SK-N-SH (cell line): ENCODE results near the gene SUPT7L. TPM values are rescaled to one million over a fixed set of nuclear protein-coding genes. Genes with fewer than 3 reads are reported as not detected.

Experiments
- CTCF ChIA-PET: fragments of 300-600, 350-600 bp; formaldehyde crosslinking; extraction: SDS; loops from one replicate; lab custom pipeline; 2021; lab: Yijun Ruan, JAX
- POLR2A ChIA-PET: fragments of 350-600 bp; sonication (Branson Sonifier 250); formaldehyde crosslinking; extraction: SDS; loops from one replicate; lab custom pipeline; 2020; ENCODE audit warnings: antibody characterized with exemption, inconsistent platforms; lab: Yijun Ruan, JAX
- DNase-seq: peaks from one replicate; pipeline ENCODE4 v3.0.0; 2012
- H2AFZ ChIP-seq: fragments of 200-600 bp; sonication (generic); 2 replicates; pipeline ENCODE4 v1.8.1; 2016; ENCODE audit warnings: antibody characterized with exemption, mild to moderate bottlenecking, low read depth
- H3F3A ChIP-seq: fragments of 200-600 bp; sonication (generic); replicated peaks from 2 replicates; pipeline ENCODE3; 2016; ENCODE audit warnings: antibody characterized with exemption, mild to moderate bottlenecking; ENCODE audit not compliant: insufficient read depth
- H3K27ac ChIP-seq, 2 experiments: fragments of 200-500 bp in 1 of 2; fragments of 200-600 bp in 1 of 2; sonication (Bioruptor generic) in 1 of 2; sonication (generic), shearing (Covaris generic) in 1 of 2; 2 replicates each; pipeline versions ENCODE4 v1.5.1 to v1.6.1; 2014 to 2016; ENCODE audit warnings: low read depth in 2 of 2, inconsistent platforms in 1 of 2, low read length in 1 of 2, mild to moderate bottlenecking in 1 of 2, mixed read lengths in 1 of 2
- H3K27me3 ChIP-seq: fragments of 200-600 bp; sonication (generic), shearing (Covaris generic); 2 replicates; pipeline ENCODE4 v1.6.1; 2016; ENCODE audit warnings: mixed run types; ENCODE audit not compliant: insufficient read depth
- H3K36me3 ChIP-seq, 2 experiments: fragments of 200-500 bp in 1 of 2; fragments of 200-600 bp in 1 of 2; sonication (Bioruptor generic) in 1 of 2; sonication (generic) in 1 of 2; replicated peaks in 1 of 2; 2 replicates each; pipeline versions ENCODE3 to v1.5.1; 2014 to 2016; ENCODE audit warnings: low read length in 1 of 2, mild to moderate bottlenecking in 1 of 2; ENCODE audit not compliant: insufficient read depth in 2 of 2, control insufficient read depth in 1 of 2
- H3K4me1 ChIP-seq, 2 experiments: fragments of 200-500 bp in 1 of 2; fragments of 200-600 bp in 1 of 2; sonication (Bioruptor generic) in 1 of 2; sonication (generic), shearing (Covaris generic) in 1 of 2; 2 replicates each; pipeline versions ENCODE4 v1.5.1 to v1.6.1; 2014 to 2016; ENCODE audit warnings: low read depth in 1 of 2, low read length in 1 of 2, mixed run types in 1 of 2; ENCODE audit not compliant: insufficient read depth in 2 of 2, control insufficient read depth in 1 of 2
- H3K4me2 ChIP-seq: fragments of 200-600 bp; sonication (generic), shearing (Covaris generic); 2 replicates; pipeline ENCODE4 v1.6.1; 2017; ENCODE audit warnings: mixed run types
- H3K4me3 ChIP-seq, 2 experiments: fragments of 200-500 bp in 1 of 2; fragments of 200-600 bp in 1 of 2; sonication (Bioruptor generic) in 1 of 2; sonication (generic), shearing (Covaris generic) in 1 of 2; 2 replicates each; pipeline versions ENCODE4 v1.5.1 to v1.8.1; 2014 to 2016; ENCODE audit warnings: low read depth in 2 of 2, inconsistent platforms in 1 of 2, low read length in 1 of 2, mild to moderate bottlenecking in 1 of 2, mixed read lengths in 1 of 2, moderate library complexity in 1 of 2
- H3K79me2 ChIP-seq: fragments of 200-600 bp; sonication (generic); 2 replicates; pipeline ENCODE4 v1.8.1; 2017; ENCODE audit warnings: mild to moderate bottlenecking; ENCODE audit not compliant: insufficient read depth
- H3K9ac ChIP-seq: fragments of 200-600 bp; sonication (generic); 2 replicates; pipeline ENCODE4 v1.6.1; 2017; ENCODE audit warnings: mixed run types
- H3K9me2 ChIP-seq: fragments of 200-600 bp; sonication (generic); 2 replicates; pipeline ENCODE4 v1.6.1; 2017; ENCODE audit warnings: mixed run types
- H3K9me3 ChIP-seq: fragments of 200-600 bp; sonication (generic); 2 replicates; pipeline ENCODE4 v1.6.1; 2017; ENCODE audit warnings: mixed run types, mild to moderate bottlenecking, moderate library complexity
- H4K20me1 ChIP-seq: fragments of 200-600 bp; sonication (generic); 2 replicates; pipeline ENCODE4 v1.6.1; 2017; ENCODE audit warnings: mild to moderate bottlenecking, mixed run types; ENCODE audit not compliant: insufficient read depth
- CTCF ChIP-seq: fragments of 200-600 bp; sonication (generic); IDR thresholded peaks from 2 replicates; pipeline ENCODE4 v1.6.1; 2017; ENCODE audit warnings: antibody characterized with exemption, mild to moderate bottlenecking, moderate library complexity
- EP300 ChIP-seq, 2 experiments: IDR thresholded peaks; 2 replicates each; pipeline versions ENCODE4 v1.4.0 to v1.6.1; 2012; ENCODE audit warnings: borderline replicate concordance in 1 of 2, low read depth in 1 of 2, low read length in 1 of 2
- GABPA ChIP-seq: IDR thresholded peaks from 2 replicates; pipeline ENCODE4 v1.4.0; 2012; ENCODE audit warnings: low read depth, mild to moderate bottlenecking
- GATA2 ChIP-seq: sonication (generic); formaldehyde crosslinking; IDR thresholded peaks from 2 replicates; pipeline ENCODE4 v1.5.0; 2020; ENCODE audit warnings: mild to moderate bottlenecking, missing genetic modification reagents
- MAX ChIP-seq: IDR thresholded peaks from 2 replicates; pipeline ENCODE4 v1.4.0; 2012; ENCODE audit warnings: low read depth
- MEF2A ChIP-seq: IDR thresholded peaks from 2 replicates; pipeline ENCODE4 v1.4.0; 2012; ENCODE audit warnings: low read depth, borderline replicate concordance
- MXI1 ChIP-seq: IDR thresholded peaks from 2 replicates; pipeline ENCODE4 v1.6.1; 2012; ENCODE audit warnings: mild to moderate bottlenecking, low read depth, low read length, improper control_type of control experiment
- RCOR1 ChIP-seq: fragments of 150-350 bp; IDR thresholded peaks from 2 replicates; pipeline ENCODE4 v1.6.1; 2017; ENCODE audit warnings: antibody characterized with exemption, low read length
- REST ChIP-seq: IDR thresholded peaks from 2 replicates; pipeline ENCODE4 v1.6.1; 2012; ENCODE audit warnings: mild to moderate bottlenecking, low read depth, low read length, moderate library complexity
- RFX5 ChIP-seq: IDR thresholded peaks from 2 replicates; pipeline ENCODE4 v1.6.1; 2012; ENCODE audit warnings: mild to moderate bottlenecking, improper control_type of control experiment, low read length
- RXRA ChIP-seq: IDR thresholded peaks from 2 replicates; pipeline ENCODE4 v1.4.0; 2012; ENCODE audit warnings: low read depth, mild to moderate bottlenecking, borderline replicate concordance
- SIN3A ChIP-seq: IDR thresholded peaks from 2 replicates; pipeline ENCODE4 v1.6.1; 2012; ENCODE audit warnings: low read depth, mild to moderate bottlenecking, low read length, moderate library complexity, borderline replicate concordance
- SMC3 ChIP-seq: IDR thresholded peaks from 2 replicates; pipeline ENCODE4 v1.6.1; 2012; ENCODE audit warnings: low read depth, low read length, improper control_type of control experiment
- TCF12 ChIP-seq: IDR thresholded peaks from 2 replicates; pipeline ENCODE4 v1.4.0; 2012
- YY1 ChIP-seq: IDR thresholded peaks from 2 replicates; pipeline ENCODE4 v1.4.0; 2012; ENCODE audit warnings: low read depth, mild to moderate bottlenecking
- ZBTB33 ChIP-seq: IDR thresholded peaks from 2 replicates; pipeline ENCODE4 v1.4.0; 2012; ENCODE audit warnings: low read depth, borderline replicate concordance
- WGBS: methylation state at CpG from one replicate; pipeline ENCODE4 v1.1.6; 2017; ENCODE audit warnings: low lambda C conversion rate; 5-methylcytosine and 5-hydroxymethylcytosine counted together
- polyA plus RNA-seq, 3 experiments: library from polyadenylated mRNA; depleted of rRNA; stranded (reverse); fragments of >200 nt; gene quantifications; 2 replicates each; pipeline ENCODE4 v1.2.3, GENCODE V29; 2012
- TF ChIP-seq, protein P1 (sequence below): fragments of 150-350 bp; IDR thresholded peaks from 2 replicates; pipeline ENCODE4 v1.6.1; 2017; ENCODE audit warnings: antibody characterized with exemption, low read length, low read depth, borderline replicate concordance

Gene SUPT7L
- polyA plus RNA-seq, 1 of the 3 experiments (the other 2 are of a cell fraction): 49.7 TPM

DNA sequence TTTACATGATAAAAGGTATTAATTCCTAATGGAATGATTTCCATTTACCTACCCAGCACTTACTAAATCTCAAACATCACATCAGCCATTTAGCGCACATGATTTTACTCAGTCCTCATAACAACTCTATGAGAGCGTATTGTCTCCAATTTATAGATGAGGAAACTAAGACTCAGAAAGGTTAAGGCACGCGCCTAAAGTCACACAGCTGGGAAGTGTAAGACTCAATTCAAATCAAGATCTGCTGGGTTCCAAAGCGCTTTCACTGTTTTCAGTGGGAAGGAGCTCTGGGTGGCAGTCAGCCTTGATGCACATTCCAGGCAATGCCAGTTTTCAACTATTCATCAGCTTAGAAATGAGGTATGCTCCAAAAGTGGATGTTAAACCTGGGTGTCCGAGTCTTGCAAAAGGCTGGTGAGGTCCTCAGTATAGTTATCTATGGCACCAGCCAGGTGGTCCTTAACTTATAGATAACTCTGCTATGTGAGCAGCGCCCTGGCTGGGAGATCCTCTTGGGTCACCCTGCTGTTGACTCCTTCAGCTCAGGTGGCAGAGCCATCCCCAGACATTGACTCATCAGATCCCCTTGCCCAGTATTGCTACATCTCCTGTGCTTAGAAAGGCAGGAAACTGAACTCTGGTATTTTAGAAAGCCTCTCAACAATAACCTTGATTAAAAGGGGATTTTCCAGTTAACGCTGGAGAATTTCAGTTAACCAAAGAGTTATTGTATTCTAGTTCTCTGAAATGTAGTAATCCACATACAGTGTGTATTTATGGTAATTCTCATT, 47.4 kb upstream of the SUPT7L start:
- Histone ChIP-seq H3K4me1 (peaks cover 10 to 12% of the 10 kb centered on the region in 2 experiments; a peak in 3 of 4 replicates), H4K20me1 (no peaks in the 10 kb centered on the region), H3K27me3 (no peaks in the 10 kb centered on the region), H3K4me2 (no peak overlapping the region), H3K9me3 (no peaks in the 10 kb centered on the region), H3K79me2 (no peaks in the 10 kb centered on the region)
- POLR2A ChIA-PET: no interaction called here
- TF ChIP-seq MXI1 (no peak), CTCF (no peak), EP300 (IDR thresholded peaks at IDR 0.05; ENCODE audit: borderline replicate concordance in 1 of 2, low read depth in 1 of 2, low read length in 1 of 2) (no peak)
- TF ChIP-seq, all 33 proteins: peak for 0
- CTCF ChIA-PET: interaction anchor here (1.8 to 5.2 kb wide), 2 partner anchors 12 to 21 kb away, joined by 4 to 40 read pairs; no protein-coding TSS in a partner anchor
- no peak overlapping the region for H3K4me3 ChIP-seq
- WGBS: 78% methylated on average over 8 of the region's 8 CpGs
- no peaks in the 10 kb centered on the region for H3K36me3 ChIP-seq
- H3K9me2 ChIP-seq: no peaks in the 10 kb centered on the region
- DNase-seq: no peak
- no peak overlapping the region for H3K27ac ChIP-seq
- no peak overlapping the region for H2AFZ ChIP-seq
- peaks cover 16% of the 10 kb centered on the region for H3F3A ChIP-seq
- no peak overlapping the region for H3K9ac ChIP-seq

GRCh38 chr2:27709960-27710575, 46.7 kb upstream of the SUPT7L start:
- no peak overlapping the region for H3K4me2 ChIP-seq
- no peak overlapping the region for H3K9ac ChIP-seq
- CTCF ChIA-PET: interaction anchor here (4.3 to 18.8 kb wide), 3 partner anchors 13 to 23 kb away, joined by 40 to 333 read pairs (median 42); no protein-coding TSS in a partner anchor
- H3K27me3 ChIP-seq: no peaks in the 10 kb centered on the region
- no peak overlapping the region for H3K27ac ChIP-seq
- no peaks in the 10 kb centered on the region for H4K20me1 ChIP-seq
- peaks cover 8 to 13% of the 10 kb centered on the region in 2 experiments; a peak in 3 of 4 replicates for H3K4me1 ChIP-seq
- H3K9me3 ChIP-seq: no peaks in the 10 kb centered on the region
- no peaks in the 10 kb centered on the region for H3K9me2 ChIP-seq
- H3K79me2 ChIP-seq: no peaks in the 10 kb centered on the region
- TF ChIP-seq MAX (no peak), RXRA (no peak), GABPA (no peak), GATA2 (no peak), RCOR1 (no peak), RFX5 (no peak), SMC3 (no peak), REST (no peak), ZBTB33 (no peak), TCF12 (no peak), YY1 (no peak), SIN3A (no peak), MEF2A (no peak)
- TF ChIP-seq, protein P1, sequence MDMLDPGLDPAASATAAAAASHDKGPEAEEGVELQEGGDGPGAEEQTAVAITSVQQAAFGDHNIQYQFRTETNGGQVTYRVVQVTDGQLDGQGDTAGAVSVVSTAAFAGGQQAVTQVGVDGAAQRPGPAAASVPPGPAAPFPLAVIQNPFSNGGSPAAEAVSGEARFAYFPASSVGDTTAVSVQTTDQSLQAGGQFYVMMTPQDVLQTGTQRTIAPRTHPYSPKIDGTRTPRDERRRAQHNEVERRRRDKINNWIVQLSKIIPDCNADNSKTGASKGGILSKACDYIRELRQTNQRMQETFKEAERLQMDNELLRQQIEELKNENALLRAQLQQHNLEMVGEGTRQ: no peak
- WGBS: 93% methylated on average over 7 of the region's 7 CpGs
- no peak for DNase-seq
- H3F3A ChIP-seq: peaks cover 17% of the 10 kb centered on the region
- no peaks in the 10 kb centered on the region for H3K36me3 ChIP-seq
- H3K4me3 ChIP-seq: no peak overlapping the region
- POLR2A ChIA-PET: no interaction called here
- H2AFZ ChIP-seq: no peak overlapping the region
